ENCODE results near the gene MPPED1. TPM values are rescaled to one million over a fixed set of nuclear protein-coding genes. Genes with fewer than 3 reads are reported as not detected.

MPPED1 gene
- total and polyA plus RNA-seq, 4 donors, result 0.89 to 6.5 (median 4.1) TPM

- H3K9me3 ChIP-seq (ENCODE audit: control insufficient read depth in 4 of 4, low read length in 3 of 4), result no peaks in the 10 kb centered on the region
- no peak overlapping the region for H3K4me3 ChIP-seq (ENCODE audit: low read depth in 1 of 3, low read length in 3 of 3)
- peaks cover 0 to 3% (median 0%) of the 10 kb centered on the region in 4 donors for H3K36me3 ChIP-seq (ENCODE audit: control insufficient read depth in 4 of 4, insufficient read depth in 3 of 4, low read depth in 1 of 4, low read length in 3 of 4)
- WGBS, result 95% methylated on average over 7 of the region's 7 CpGs
- DNase-seq (ENCODE audit: low spot score), result no peak
- no peak overlapping the region for H3K27ac ChIP-seq (ENCODE audit: low read depth in 1 of 2, low read length in 2 of 2)
- TF ChIP-seq MAX (IDR thresholded peaks at IDR 0.05) (no peak), SP1 (IDR thresholded peaks at IDR 0.05) (no peak), EGR1 (IDR thresholded peaks at IDR 0.05; ENCODE audit: low read depth in 2 of 2) (no peak), GABPA (IDR thresholded peaks at IDR 0.05 in 1 of 2, conservative IDR thresholded peaks at IDR 0.05 in 1 of 2) (no peak), JUND (IDR thresholded peaks at IDR 0.05) (no peak), CTCF (IDR thresholded peaks at IDR 0.05; ENCODE audit: low read depth, low read length, missing input control) (no peak), NR2F2 (IDR thresholded peaks at IDR 0.05) (no peak), YY1 (IDR thresholded peaks at IDR 0.05) (no peak), HNF4G (IDR thresholded peaks at IDR 0.05) (no peak), TAF1 (conservative IDR thresholded peaks at IDR 0.05) (no peak), HNF4A (conservative IDR thresholded peaks at IDR 0.05) (no peak), ATF3 (IDR thresholded peaks at IDR 0.05) (no peak)
- peaks cover 3 to 21% (median 8%) of the 10 kb centered on the region in 4 donors for H3K4me1 ChIP-seq (ENCODE audit: control insufficient read depth in 4 of 4, insufficient read depth in 4 of 4, low read length in 3 of 4)
- H3K9ac ChIP-seq (ENCODE audit: low read depth in 1 of 2, low read length in 2 of 2), result no peak overlapping the region
- H3K27me3 ChIP-seq (ENCODE audit: control insufficient read depth in 4 of 4, insufficient read depth in 4 of 4, low read length in 3 of 4), result no peaks in the 10 kb centered on the region
Observed at GRCh38 chr22:43477966-43478365, 66.2 kb downstream of the MPPED1 start.

GRCh38 chr22:43478621-43479300 lies 66.9 kb downstream of the MPPED1 start:
- Histone ChIP-seq H3K4me1 (ENCODE audit: control insufficient read depth in 4 of 4, insufficient read depth in 4 of 4, low read length in 3 of 4) (peaks cover 3 to 19% (median 8%) of the 10 kb centered on the region in 4 donors), H3K9me3 (ENCODE audit: control insufficient read depth in 4 of 4, low read length in 3 of 4) (no peaks in the 10 kb centered on the region), H3K36me3 (ENCODE audit: control insufficient read depth in 4 of 4, insufficient read depth in 3 of 4, low read depth in 1 of 4, low read length in 3 of 4) (peaks cover 0 to 3% (median 0%) of the 10 kb centered on the region in 4 donors), H3K4me3 (ENCODE audit: low read depth in 1 of 3, low read length in 3 of 3) (no peak overlapping the region), H3K9ac (ENCODE audit: low read depth in 1 of 2, low read length in 2 of 2) (no peak overlapping the region), H3K27ac (ENCODE audit: low read depth in 1 of 2, low read length in 2 of 2) (no peak overlapping the region), H3K27me3 (ENCODE audit: control insufficient read depth in 4 of 4, insufficient read depth in 4 of 4, low read length in 3 of 4) (no peaks in the 10 kb centered on the region)
- no peak for DNase-seq (ENCODE audit: low spot score)
- whole genome bisulfite sequencing, result 94% methylated on average over 21 of the region's 21 CpGs
- TF ChIP-seq REST (IDR thresholded peaks at IDR 0.05) (no peak), EGR1 (IDR thresholded peaks at IDR 0.05; ENCODE audit: low read depth in 2 of 2) (no peak), HNF4G (IDR thresholded peaks at IDR 0.05) (no peak), FOXA2 (IDR thresholded peaks at IDR 0.05) (no peak), ZBTB33 (IDR thresholded peaks at IDR 0.05) (no peak), NR2F2 (IDR thresholded peaks at IDR 0.05) (no peak), JUND (IDR thresholded peaks at IDR 0.05) (no peak), HNF4A (conservative IDR thresholded peaks at IDR 0.05) (no peak), ATF3 (IDR thresholded peaks at IDR 0.05) (no peak), TAF1 (conservative IDR thresholded peaks at IDR 0.05) (no peak), YY1 (IDR thresholded peaks at IDR 0.05) (no peak), MAX (IDR thresholded peaks at IDR 0.05) (no peak)

Measured in liver (tissue), 9 donors.